ENCODE results near the gene OTOG.
"Not testable (repeated sequence)": the region's sequence is repeated elsewhere in the genome, so short reads cannot be mapped to it uniquely, and the experiment has no call there.

The OTOG gene

GRCh38 chr11:17607591-17608570 lies 60.8 kb downstream of the OTOG start:
- DNase-seq: no peak

GRCh38 chr11:17608821-17609220 lies 61.8 kb downstream of the OTOG start:
- no peak for DNase-seq

- no peak for DNase-seq
Observed at GRCh38 chr11:17609291-17610084, 62.4 kb downstream of the OTOG start.

- no peak for DNase-seq
Observed at GRCh38 chr11:17610085-17610894, 63.2 kb downstream of the OTOG start.

GRCh38 chr11:17611049-17611448 lies 64.0 kb downstream of the OTOG start:
- peak; percentile 26 to 60 for DNase-seq

- no peak for DNase-seq
Observed at GRCh38 chr11:17611503-17612220, 64.6 kb downstream of the OTOG start.

GRCh38 chr11:17612221-17613188 lies 65.4 kb downstream of the OTOG start:
- DNase-seq: no peak

- DNase-seq: no peak
Observed at GRCh38 chr11:17613428-17613962, 66.4 kb downstream of the OTOG start.

GRCh38 chr11:17613983-17614382 lies 66.9 kb downstream of the OTOG start:
- no peak for DNase-seq

- not testable (repeated sequence) for DNase-seq
Observed at GRCh38 chr11:17622711-17623110, 75.7 kb downstream of the OTOG start.

GRCh38 chr11:17629113-17629512 lies 82.1 kb downstream of the OTOG start:
- no peak for DNase-seq

GRCh38 chr11:17630936-17631335 lies 83.9 kb downstream of the OTOG start:
- no peak for DNase-seq

GRCh38 chr11:17631702-17632365 lies 84.8 kb downstream of the OTOG start:
- no peak for DNase-seq

- DNase-seq: no peak
Observed at GRCh38 chr11:17633279-17633986, 86.4 kb downstream of the OTOG start.

- DNase-seq: no peak
Observed at GRCh38 chr11:17633987-17634775, 87.1 kb downstream of the OTOG start.

- no peak for DNase-seq
Observed at GRCh38 chr11:17634776-17635550, 87.9 kb downstream of the OTOG start.

- no peak for DNase-seq
Observed at GRCh38 chr11:17635551-17635938, 88.5 kb downstream of the OTOG start.

- no peak for DNase-seq
Observed at GRCh38 chr11:17636721-17637120, 89.7 kb downstream of the OTOG start.

All from cerebellar nuclear complex (tissue), 1 donor.